Measurements from ENCODE around the gene UGP2. TPM values are rescaled to one million over a fixed set of nuclear protein-coding genes. Genes with fewer than 3 reads are reported as not detected.

The UGP2 gene
- total and polyA plus RNA-seq, 2 donors (not counting 3 experiments of a cell fraction or from before 2014, with no cell fraction given), result 14.2 to 57.7 TPM

DNA sequence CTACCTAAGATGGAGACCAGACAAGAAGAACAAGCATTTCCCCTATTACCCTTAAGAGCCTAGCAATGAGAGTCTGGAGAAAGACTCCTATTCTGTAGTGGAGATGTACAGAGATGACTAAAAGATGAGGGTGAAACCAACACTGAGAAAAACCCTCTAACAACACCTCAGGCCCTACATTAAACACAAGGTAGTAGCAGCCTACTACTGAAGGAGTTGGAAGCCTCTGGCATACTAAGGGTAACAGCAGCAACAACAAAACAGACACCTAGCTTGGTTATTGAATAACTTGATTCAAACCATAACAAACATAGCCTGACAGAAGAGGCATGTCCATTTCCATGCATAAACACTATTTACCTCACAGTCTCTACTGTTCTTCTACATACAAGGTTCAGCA is 60.5 kb downstream of the UGP2 start:
- no peaks in the 10 kb centered on the region for H3K4me1 ChIP-seq (ENCODE audit: control insufficient read depth, extremely low read depth, insufficient read depth, low read length)
- H3K27me3 ChIP-seq (ENCODE audit: control insufficient read depth in 2 of 2, insufficient read depth in 2 of 2, low read length in 2 of 2), result no peaks in the 10 kb centered on the region
- H2AFZ ChIP-seq (ENCODE audit: low read depth, low read length), result no peak overlapping the region
- TF ChIP-seq POLR2A (IDR thresholded peaks at IDR 0.05; ENCODE audit: low read depth, low read length), result no peak
- TF ChIP-seq, protein P1, sequence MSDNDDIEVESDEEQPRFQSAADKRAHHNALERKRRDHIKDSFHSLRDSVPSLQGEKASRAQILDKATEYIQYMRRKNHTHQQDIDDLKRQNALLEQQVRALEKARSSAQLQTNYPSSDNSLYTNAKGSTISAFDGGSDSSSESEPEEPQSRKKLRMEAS (IDR thresholded peaks at IDR 0.05; ENCODE audit: insufficient read depth, insufficient read length), result no peak
- TF ChIP-seq MYC (IDR thresholded peaks at IDR 0.05; ENCODE audit: low read depth, low read length), result no peak
- TF ChIP-seq, protein P2, sequence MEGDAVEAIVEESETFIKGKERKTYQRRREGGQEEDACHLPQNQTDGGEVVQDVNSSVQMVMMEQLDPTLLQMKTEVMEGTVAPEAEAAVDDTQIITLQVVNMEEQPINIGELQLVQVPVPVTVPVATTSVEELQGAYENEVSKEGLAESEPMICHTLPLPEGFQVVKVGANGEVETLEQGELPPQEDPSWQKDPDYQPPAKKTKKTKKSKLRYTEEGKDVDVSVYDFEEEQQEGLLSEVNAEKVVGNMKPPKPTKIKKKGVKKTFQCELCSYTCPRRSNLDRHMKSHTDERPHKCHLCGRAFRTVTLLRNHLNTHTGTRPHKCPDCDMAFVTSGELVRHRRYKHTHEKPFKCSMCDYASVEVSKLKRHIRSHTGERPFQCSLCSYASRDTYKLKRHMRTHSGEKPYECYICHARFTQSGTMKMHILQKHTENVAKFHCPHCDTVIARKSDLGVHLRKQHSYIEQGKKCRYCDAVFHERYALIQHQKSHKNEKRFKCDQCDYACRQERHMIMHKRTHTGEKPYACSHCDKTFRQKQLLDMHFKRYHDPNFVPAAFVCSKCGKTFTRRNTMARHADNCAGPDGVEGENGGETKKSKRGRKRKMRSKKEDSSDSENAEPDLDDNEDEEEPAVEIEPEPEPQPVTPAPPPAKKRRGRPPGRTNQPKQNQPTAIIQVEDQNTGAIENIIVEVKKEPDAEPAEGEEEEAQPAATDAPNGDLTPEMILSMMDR (IDR thresholded peaks at IDR 0.05; ENCODE audit: extremely low read depth in 1 of 2, insufficient read depth in 1 of 2, low read depth in 1 of 2, low read length in 2 of 2), result no peak
- TF ChIP-seq JUN (IDR thresholded peaks at IDR 0.05; ENCODE audit: borderline replicate concordance, insufficient read depth, insufficient read length, low read depth), result no peak
- TF ChIP-seq FOS (IDR thresholded peaks at IDR 0.05; ENCODE audit: borderline replicate concordance, insufficient read depth, low read length), result no peak
- TF ChIP-seq EZH2 (IDR thresholded peaks at IDR 0.05; ENCODE audit: borderline replicate concordance, low read depth, low read length, severe bottlenecking), result no peak
- no peak for TF ChIP-seq GATA2 (IDR thresholded peaks at IDR 0.05; ENCODE audit: insufficient read depth, insufficient read length, low read depth, low read length)
- TF ChIP-seq POLR2AphosphoS5 (IDR thresholded peaks at IDR 0.05; ENCODE audit: insufficient read depth, low read depth, low read length), result no peak
- FAIRE-seq (no peak), DNase-seq (ENCODE audit: low read depth, low spot score) (no peak)
- H3K9me1 ChIP-seq (replicated peaks; ENCODE audit: control insufficient read depth, extremely low read depth, insufficient read depth, low read length), result no peaks in the 10 kb centered on the region
- no TSS peak for BruUV-seq (replicated peaks)
- H3K9me3 ChIP-seq (replicated peaks; ENCODE audit: control insufficient read depth, insufficient read depth, low read length), result no peaks in the 10 kb centered on the region
- peaks cover 0 to 3% of the 10 kb centered on the region in 2 experiments for H3K36me3 ChIP-seq (ENCODE audit: control insufficient read depth in 2 of 2, extremely low read depth in 1 of 2, insufficient read depth in 2 of 2, low read length in 2 of 2)
- dilution Hi-C loops (cut with MboI; ENCODE audit: extremely low pct_ligation_motif_present, low sequenced_read_pairs), result no loop called here
- no peaks in the 10 kb centered on the region for H4K20me1 ChIP-seq (replicated peaks; ENCODE audit: control insufficient read depth, extremely low read depth, insufficient read depth, low read length)
- intact Hi-C loops (cut with micrococcal nuclease), result no loop called here
- no peak overlapping the region for H3K4me3 ChIP-seq (replicated peaks in 1 of 3; ENCODE audit: insufficient read depth in 1 of 3, low read depth in 1 of 3, low read length in 3 of 3)
- H3K4me2 ChIP-seq (ENCODE audit: insufficient read depth, low read length), result no peak overlapping the region
- H3K27ac ChIP-seq (ENCODE audit: insufficient read depth, low read depth, low read length), result no peak overlapping the region
- POLR2A ChIA-PET, result no interaction called here
- CTCF ChIA-PET, result no interaction called here
- H3K9ac ChIP-seq (replicated peaks; ENCODE audit: extremely low read depth, insufficient read depth, low read length), result no peak overlapping the region
- no peaks in the 10 kb centered on the region for H3K79me2 ChIP-seq (ENCODE audit: control insufficient read depth, insufficient read depth, low read length)
